H1 (cell line): Measurements from ENCODE around the gene GPR39. TPM values are rescaled to one million over a fixed set of nuclear protein-coding genes. Genes with fewer than 3 reads are reported as not detected.

Experiments used
- CTCF ChIA-PET: fragments of 300-600 bp; sonication (Branson Sonifier 250); formaldehyde crosslinking; loops from one replicate; lab custom pipeline; 2021; ENCODE audit not compliant: partially characterized antibody; lab: Charles Lee
- POLR2A ChIA-PET: fragments of 300-600 bp; sonication (Branson Sonifier 250); formaldehyde crosslinking; loops from one replicate; lab custom pipeline; 2021; ENCODE audit warnings: inconsistent platforms; ENCODE audit not compliant: partially characterized antibody; lab: Charles Lee
- DNase-seq, 2 experiments: peaks; one replicate each; pipeline versions ENCODE4 v3.0.0 to v3.0.0-alpha.2; 2010 to 2022; ENCODE audit warnings: low spot score in 2 of 2, low read depth in 1 of 2, mixed read lengths in 1 of 2
- FAIRE-seq: peaks from 2 replicates; lab custom pipeline; 2011; peaks lifted over from hg19 to GRCh38; lab: Jason Lieb, UNC
- H2AFZ ChIP-seq: 2 replicates; pipeline ENCODE4 v1.8.1; 2012; ENCODE audit warnings: low read length, inconsistent platforms
- H2AK5ac ChIP-seq: 2 replicates; pipeline ENCODE4 v1.6.1; 2013; ENCODE audit warnings: low read depth, low read length
- H2BK120ac ChIP-seq: replicated peaks from 2 replicates; pipeline ENCODE3; 2013; ENCODE audit warnings: low read depth, low read length, inconsistent platforms
- H2BK12ac ChIP-seq: 2 replicates; pipeline ENCODE4 v1.6.1; 2013; ENCODE audit warnings: low read depth, low read length
- H2BK15ac ChIP-seq: 2 replicates; pipeline ENCODE4 v1.6.1; 2013; ENCODE audit warnings: low read length
- H2BK20ac ChIP-seq: 2 replicates; pipeline ENCODE4 v1.6.1; 2013; ENCODE audit warnings: low read length
- H2BK5ac ChIP-seq: 2 replicates; pipeline ENCODE4 v1.6.1; 2013; ENCODE audit warnings: low read depth, low read length
- H3K14ac ChIP-seq: 2 replicates; pipeline ENCODE4 v1.6.1; 2013; ENCODE audit warnings: inconsistent platforms; ENCODE audit not compliant: insufficient read length
- H3K18ac ChIP-seq: 2 replicates; pipeline ENCODE4 v1.6.1; 2013; ENCODE audit warnings: low read length; ENCODE audit errors: extremely low read depth
- H3K23ac ChIP-seq: 2 replicates; pipeline ENCODE4 v1.6.1; 2013; ENCODE audit warnings: inconsistent platforms; ENCODE audit not compliant: insufficient read length
- H3K23me2 ChIP-seq: 2 replicates; pipeline ENCODE4 v1.6.1; 2013; ENCODE audit warnings: low read depth, low read length
- H3K27ac ChIP-seq: 2 replicates; pipeline ENCODE4 v1.6.1; 2011; ENCODE audit warnings: low read depth, low read length, inconsistent platforms
- H3K27me3 ChIP-seq, 4 experiments: replicated peaks in 1 of 4; 1 replicate in 1 of 4; 2 replicates in 3 of 4; pipeline versions ENCODE4 v1.6.1 to v1.8.1; 2011 to 2013; ENCODE audit warnings: low read length in 3 of 4, mild to moderate bottlenecking in 3 of 4, inconsistent platforms in 2 of 4, mixed read lengths in 2 of 4, moderate library complexity in 1 of 4; ENCODE audit not compliant: control insufficient read depth in 3 of 4, insufficient read depth in 3 of 4; ENCODE audit errors: extremely low read depth in 1 of 4
- H3K36me3 ChIP-seq, 4 experiments: 2 replicates each; pipeline versions ENCODE4 v1.6.1 to v1.8.1; 2011 to 2013; ENCODE audit warnings: mild to moderate bottlenecking in 4 of 4, low read length in 3 of 4, moderate library complexity in 2 of 4, control low read depth in 1 of 4, inconsistent platforms in 1 of 4; ENCODE audit not compliant: insufficient read depth in 4 of 4, control insufficient read depth in 2 of 4
- H3K4ac ChIP-seq: replicated peaks from 2 replicates; pipeline ENCODE3; 2013; ENCODE audit warnings: low read length, low read depth, mixed read lengths, inconsistent platforms; ENCODE audit not compliant: insufficient read length
- H3K4me1 ChIP-seq, 4 experiments: replicated peaks in 1 of 4; 1 replicate in 1 of 4; 2 replicates in 3 of 4; pipeline versions ENCODE4 v1.6.1 to v1.8.1; 2011 to 2013; ENCODE audit warnings: low read length in 3 of 4, inconsistent platforms in 2 of 4, mixed read lengths in 1 of 4; ENCODE audit not compliant: insufficient read depth in 4 of 4, control insufficient read depth in 3 of 4
- H3K4me2 ChIP-seq, 2 experiments: 2 replicates each; pipeline versions ENCODE4 v1.6.1 to v1.8.1; 2011 to 2013; ENCODE audit warnings: low read depth in 2 of 2, low read length in 2 of 2, control low read depth in 1 of 2, inconsistent platforms in 1 of 2, mild to moderate bottlenecking in 1 of 2; ENCODE audit not compliant: insufficient read depth in 1 of 2
- H3K4me3 ChIP-seq, 4 experiments: fragments of 200-600, 300-600 bp in 1 of 4; sonication (generic), shearing (Covaris generic), sonication (Bioruptor Twin) in 1 of 4; 2 replicates each; pipeline versions ENCODE4 v1.5.1 to v1.8.1; 2011 to 2016; ENCODE audit warnings: low read length in 4 of 4, low read depth in 3 of 4, control low read depth in 2 of 4, inconsistent platforms in 2 of 4, mild to moderate bottlenecking in 2 of 4, mixed read lengths in 1 of 4, moderate library complexity in 1 of 4; ENCODE audit not compliant: insufficient read depth in 2 of 4; ENCODE audit errors: extremely low read depth in 1 of 4
- H3K56ac ChIP-seq: replicated peaks from 2 replicates; pipeline ENCODE3; 2013; ENCODE audit warnings: low read depth, mild to moderate bottlenecking, mixed read lengths, low read length, inconsistent platforms; ENCODE audit not compliant: insufficient read length
- H3K79me1 ChIP-seq: 2 replicates; pipeline ENCODE4 v1.6.1; 2013; ENCODE audit warnings: low read depth, low read length, control low read depth
- H3K79me2 ChIP-seq, 2 experiments: 2 replicates each; pipeline versions ENCODE4 v1.6.1 to v1.8.1; 2012 to 2013; ENCODE audit warnings: low read length in 2 of 2, mild to moderate bottlenecking in 2 of 2, inconsistent platforms in 1 of 2; ENCODE audit not compliant: insufficient read depth in 2 of 2, control insufficient read depth in 1 of 2
- H3K9ac ChIP-seq, 4 experiments: replicated peaks in 1 of 4; 1 replicate in 1 of 4; 2 replicates in 3 of 4; pipeline versions ENCODE4 v1.6.1 to v1.8.1; 2011 to 2013; ENCODE audit warnings: low read depth in 3 of 4, low read length in 3 of 4, control low read depth in 2 of 4, mild to moderate bottlenecking in 2 of 4, moderate library complexity in 2 of 4, inconsistent platforms in 1 of 4; ENCODE audit errors: extremely low read depth in 1 of 4
- H3K9me3 ChIP-seq, 2 experiments: 2 replicates each; pipeline versions ENCODE4 v1.6.1 to v1.8.1; 2012 to 2013; ENCODE audit warnings: mild to moderate bottlenecking in 2 of 2, moderate library complexity in 2 of 2, control low read depth in 1 of 2, inconsistent platforms in 1 of 2, low read depth in 1 of 2, low read length in 1 of 2, mixed read lengths in 1 of 2; ENCODE audit not compliant: insufficient read depth in 2 of 2
- H4K20me1 ChIP-seq, 2 experiments: replicated peaks in 1 of 2; 2 replicates each; pipeline versions ENCODE3 to v1.8.1; 2011 to 2013; ENCODE audit warnings: inconsistent platforms in 2 of 2, low read length in 2 of 2, mild to moderate bottlenecking in 1 of 2; ENCODE audit not compliant: insufficient read depth in 2 of 2, control insufficient read depth in 1 of 2
- H4K5ac ChIP-seq: 2 replicates; pipeline ENCODE4 v1.6.1; 2013; ENCODE audit warnings: low read length, low read depth, mixed read lengths, inconsistent platforms; ENCODE audit not compliant: insufficient read length
- H4K8ac ChIP-seq: 2 replicates; pipeline ENCODE4 v1.8.0; 2013; ENCODE audit warnings: mild to moderate bottlenecking, moderate library complexity, low read length, inconsistent platforms; ENCODE audit not compliant: insufficient read depth; ENCODE audit errors: extremely low read depth
- H4K91ac ChIP-seq: replicated peaks from 2 replicates; pipeline ENCODE3; 2013; ENCODE audit warnings: low read length, mixed read lengths, inconsistent platforms; ENCODE audit not compliant: insufficient read length
- CEBPB ChIP-seq: IDR thresholded peaks from 2 replicates; pipeline ENCODE4 v1.6.1; 2012; ENCODE audit warnings: low read depth, low read length
- CHD1 ChIP-seq: IDR thresholded peaks from 2 replicates; pipeline ENCODE4 v1.6.1; 2012; ENCODE audit warnings: low read depth, low read length, improper control_type of control experiment
- EGR1 ChIP-seq: IDR thresholded peaks from 2 replicates; pipeline ENCODE4 v1.6.1; 2011; ENCODE audit warnings: low read depth, low read length, borderline replicate concordance
- EZH2 ChIP-seq: fragments of 200-600 bp; sonication (generic); IDR thresholded peaks from 2 replicates; pipeline ENCODE4 v1.7.1; 2012; ENCODE audit warnings: low read depth, mild to moderate bottlenecking, moderate library complexity, low read length, inconsistent platforms; ENCODE audit not compliant: severe bottlenecking
- GTF2F1 ChIP-seq: IDR thresholded peaks from 2 replicates; pipeline ENCODE4 v1.6.1; 2012; ENCODE audit warnings: low read depth, low read length, improper control_type of control experiment, borderline replicate concordance
- KDM4A ChIP-seq: IDR thresholded peaks from one replicate; pipeline ENCODE4 v1.7.1; 2012; ENCODE audit warnings: low read depth, mild to moderate bottlenecking, moderate library complexity, low read length, inconsistent platforms; ENCODE audit not compliant: severe bottlenecking
- PHF8 ChIP-seq: fragments of 200-600 bp; sonication (generic); conservative IDR thresholded peaks from 2 replicates; pipeline ENCODE4 v1.7.1; 2012; ENCODE audit warnings: low read depth, mild to moderate bottlenecking, inconsistent platforms, low read length, moderate library complexity
- SIN3A ChIP-seq, 2 experiments: IDR thresholded peaks in 1 of 2; conservative IDR thresholded peaks in 1 of 2; 2 replicates each; pipeline ENCODE4 v1.6.1; 2011 to 2012; ENCODE audit warnings: low read length in 2 of 2, improper control_type of control experiment in 1 of 2, low read depth in 1 of 2, mild to moderate bottlenecking in 1 of 2
- TAF1 ChIP-seq: IDR thresholded peaks from 2 replicates; pipeline ENCODE4 v1.6.1; 2011; ENCODE audit warnings: mild to moderate bottlenecking, low read depth, low read length
- TBP ChIP-seq: IDR thresholded peaks from 2 replicates; pipeline ENCODE4 v1.6.1; 2011; ENCODE audit warnings: low read depth, low read length, improper control_type of control experiment
- TCF12 ChIP-seq: IDR thresholded peaks from 2 replicates; pipeline ENCODE4 v1.6.1; 2011; ENCODE audit warnings: low read depth, mild to moderate bottlenecking, low read length
- TEAD4 ChIP-seq: IDR thresholded peaks from 2 replicates; pipeline ENCODE4 v1.6.1; 2012; ENCODE audit warnings: low read depth, low read length, inconsistent platforms, mixed read lengths
- YY1 ChIP-seq: IDR thresholded peaks from 2 replicates; pipeline ENCODE4 v1.6.1; 2011; ENCODE audit warnings: low read depth, mild to moderate bottlenecking, low read length
- WGBS, 2 experiments: shearing (Covaris generic) in 1 of 2; methylation state at CpG; one replicate each; pipeline versions ENCODE4 v1.1.6 to v1.1.7; 2013 to 2015; ENCODE audit warnings: low lambda C conversion rate in 2 of 2, mixed read lengths in 2 of 2, inconsistent platforms in 1 of 2, low coverage in 1 of 2, missing lambda C conversion rate in 1 of 2; ENCODE audit not compliant: insufficient replicate concordance in 2 of 2, insufficient coverage in 1 of 2, insufficient read length in 1 of 2; ENCODE audit errors: extremely low coverage in 1 of 2, missing lambda C conversion rate in 1 of 2; 5-methylcytosine and 5-hydroxymethylcytosine counted together
- polyA plus RNA-seq, 7 experiments: library from polyadenylated mRNA; depleted of rRNA in 3 of 7; stranded (reverse) in 5 of 7; unstranded in 2 of 7; fragments of >200 nt in 5 of 7; fragments of 200-250 nt in 2 of 7; gene quantifications; 1 replicate in 5 of 7; 2 replicates in 1 of 7; 4 replicates in 1 of 7; pipeline versions ENCODE4 v1.2.1 to v1.2.3, GENCODE V29; 2011 to 2013; ENCODE audit warnings: missing spikeins in 2 of 7, mixed read lengths in 2 of 7
- total RNA-seq: library from RNA; stranded (reverse); fragmentation: NEBNext Ultra II Directional; extraction: Animal tissue kit (Norgen Biotek cat#: 25700); gene quantifications from 2 replicates; pipeline ENCODE4 v1.2.1, GENCODE V29; 2021

GPR39 gene
- total and polyA plus RNA-seq, 2 of the 8 experiments (the other 6 are each of a cell fraction or from before 2014, with no cell fraction given): 0.63 to 2.7 TPM

DNA sequence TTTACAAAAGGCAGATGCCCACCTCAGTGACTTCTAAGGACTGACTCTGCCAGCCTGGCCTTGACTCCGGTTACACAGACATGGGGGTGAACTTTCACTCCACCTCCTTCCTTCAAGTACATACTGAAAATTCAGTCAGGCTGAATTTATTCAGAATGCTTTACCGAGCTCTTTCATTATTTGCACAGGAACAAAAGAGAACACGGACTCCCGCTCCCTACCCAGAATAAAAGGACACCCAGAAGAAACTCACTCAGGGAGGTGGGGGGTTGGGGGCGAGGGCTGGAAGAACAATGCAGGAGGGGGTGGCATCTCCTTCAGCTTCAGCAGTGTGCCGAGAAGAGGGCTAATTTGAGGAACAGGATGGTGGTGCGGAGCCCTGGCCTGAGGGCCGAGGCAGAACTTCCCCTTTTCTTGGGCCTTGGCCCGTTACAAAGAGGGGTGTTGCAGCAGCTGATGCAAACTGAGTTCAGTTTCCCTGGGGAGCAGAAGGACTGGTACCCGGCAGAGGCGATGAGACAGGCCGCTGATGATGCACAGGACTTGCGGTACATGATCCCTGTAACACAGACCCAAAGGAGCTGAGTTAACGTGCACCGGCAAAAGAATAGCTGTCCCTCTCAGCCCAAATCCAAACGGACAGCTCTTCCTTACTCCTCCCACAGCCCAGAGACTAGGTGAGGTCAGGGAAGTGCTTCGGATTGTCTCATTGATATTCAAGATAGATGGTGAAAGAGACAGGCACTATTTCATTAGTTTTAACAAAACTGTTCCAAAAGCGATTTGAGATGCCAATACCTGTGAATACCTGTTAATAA is 229.3 kb downstream of the GPR39 start:
- no peaks in the 10 kb centered on the region for H4K20me1 ChIP-seq
- no peak overlapping the region for H3K27ac ChIP-seq
- TF ChIP-seq SIN3A (conservative IDR thresholded peaks at IDR 0.05 in 1 of 2, IDR thresholded peaks at IDR 0.05 in 1 of 2; ENCODE audit: low read depth in 1 of 2, low read length in 2 of 2): no peak
- no peak for TF ChIP-seq KDM4A
- no peak for TF ChIP-seq TBP
- TF ChIP-seq TAF1: no peak
- no peak for TF ChIP-seq EGR1
- TF ChIP-seq PHF8: no peak
- TF ChIP-seq GTF2F1: no peak
- no peak for TF ChIP-seq CEBPB
- TF ChIP-seq TEAD4: no peak
- TF ChIP-seq EZH2: no peak
- TF ChIP-seq TCF12: no peak
- TF ChIP-seq CHD1: no peak
- TF ChIP-seq YY1: no peak

More for the DNA sequence above, 229.3 kb downstream of the GPR39 start:
- Histone ChIP-seq H4K8ac (peak overlapping the region; percentile 28; the same call in 1 of the 2 replicates), H4K91ac (no peak overlapping the region), H2BK5ac (no peak overlapping the region), H3K4me1 (peaks cover 0 to 7% (median 3%) of the 10 kb centered on the region in 4 experiments; a peak in 4 of 7 replicates), H3K36me3 (no peaks in the 10 kb centered on the region), H3K9me3 (no peaks in the 10 kb centered on the region), H2AFZ (peak overlapping the region; percentile 61; the same call in 1 of the 2 replicates), H2BK15ac (no peak overlapping the region), H3K9ac (no peak overlapping the region), H2AK5ac (no peak overlapping the region), H3K14ac (no peak overlapping the region), H3K18ac (no peak overlapping the region), H2BK120ac (no peak overlapping the region), H3K23ac (no peak overlapping the region), H2BK20ac (no peak overlapping the region), H3K79me2 (no peaks in the 10 kb centered on the region), H3K56ac (no peak overlapping the region), H3K4me3 (no peak overlapping the region), H3K79me1 (no peaks in the 10 kb centered on the region), H3K23me2 (no peaks in the 10 kb centered on the region), H2BK12ac (no peak overlapping the region), H3K27me3 (no peaks in the 10 kb centered on the region; a peak in 1 of 7 replicates), H3K4ac (no peak overlapping the region), H4K5ac (no peak overlapping the region), H3K4me2 (no peak overlapping the region; a peak in 1 of 4 replicates)
- WGBS, 2 experiments: 81% methylated on average over 18 of the region's 18 CpGs; no CpG with 5 or more reads in 1 of the 2 experiments
- no peak for DNase-seq
- CTCF ChIA-PET: interaction anchor here (0.6 to 3.5 kb wide), 8 partner anchors 9 to 283 kb away, joined by 3 to 12 read pairs (median 3); no protein-coding TSS in a partner anchor
- POLR2A ChIA-PET: interaction anchor here (0.5 kb wide), 1 partner anchor 8 kb away, joined by 4 read pairs; no protein-coding TSS in a partner anchor
- no peak for FAIRE-seq
